Vagina (tissue), 2 donors: ENCODE results near the gene DHRS2. TPM values are rescaled to one million over a fixed set of nuclear protein-coding genes. Genes with fewer than 3 reads are reported as not detected.

Source experiments
- DNase-seq, 2 donors: peaks; one replicate each; pipeline ENCODE4 v3.0.0-alpha.2; 2017; ENCODE audit errors: extremely low spot score in 2 of 2
- H3K27ac ChIP-seq: fragments of 200-600 bp; sonication (generic); one replicate; pipeline ENCODE4 v1.5.1; 2019
- H3K27me3 ChIP-seq: fragments of 200-600 bp; sonication (generic); one replicate; pipeline ENCODE4 v1.5.1; 2019
- H3K36me3 ChIP-seq, 2 donors: fragments of 200-600 bp; sonication (generic); one replicate each; pipeline ENCODE4 v1.5.1; 2017 to 2019
- H3K4me1 ChIP-seq: fragments of 200-600 bp; sonication (generic); one replicate; pipeline ENCODE4 v1.5.1; 2019
- H3K4me3 ChIP-seq, 2 donors: fragments of 200-600 bp; sonication (generic); 1 replicate in 1 of 2; 2 replicates in 1 of 2; pipeline ENCODE4 v1.5.1; 2016 to 2019
- H3K9me3 ChIP-seq: fragments of 200-600 bp; sonication (generic); one replicate; pipeline ENCODE4 v1.5.1; 2019
- POLR2A ChIP-seq, 2 donors: fragments of 450-650 bp; IDR thresholded peaks; one replicate each; pipeline ENCODE4 v1.6.1; 2017; ENCODE audit warnings: antibody characterized with exemption in 2 of 2, mild to moderate bottlenecking in 2 of 2, moderate library complexity in 2 of 2
- POLR2AphosphoS5 ChIP-seq, 2 donors: sonication (generic); formaldehyde crosslinking; IDR thresholded peaks; one replicate each; pipeline ENCODE4 v1.9.0; 2017; ENCODE audit warnings: antibody characterized with exemption in 2 of 2, mild to moderate bottlenecking in 2 of 2, low read depth in 1 of 2; ENCODE audit not compliant: insufficient read depth in 1 of 2
- intact Hi-C: fragments of 100-400 bp; cut with DNase I; formaldehyde crosslinking; loops from one replicate; pipeline ENCODE4 v1.15.1; 2023
- total RNA-seq: library from RNA; depleted of rRNA; stranded (reverse); fragments of >200 nt; gene quantifications from one replicate; pipeline ENCODE4 v1.2.3, GENCODE V29; 2016
- TF ChIP-seq, protein P1 (sequence below), 3 experiments: fragments of 450-650 bp in 2 of 3; fragments of 200-600 bp in 1 of 3; sonication (generic) in 1 of 3; IDR thresholded peaks; one replicate each; pipeline ENCODE4 v1.5.1; 2017 to 2019; ENCODE audit warnings: antibody characterized with exemption in 3 of 3, mild to moderate bottlenecking in 2 of 3, moderate library complexity in 2 of 3

Gene DHRS2
- total RNA-seq, 1 donor from 2014 or later = 0.25 TPM

DNA sequence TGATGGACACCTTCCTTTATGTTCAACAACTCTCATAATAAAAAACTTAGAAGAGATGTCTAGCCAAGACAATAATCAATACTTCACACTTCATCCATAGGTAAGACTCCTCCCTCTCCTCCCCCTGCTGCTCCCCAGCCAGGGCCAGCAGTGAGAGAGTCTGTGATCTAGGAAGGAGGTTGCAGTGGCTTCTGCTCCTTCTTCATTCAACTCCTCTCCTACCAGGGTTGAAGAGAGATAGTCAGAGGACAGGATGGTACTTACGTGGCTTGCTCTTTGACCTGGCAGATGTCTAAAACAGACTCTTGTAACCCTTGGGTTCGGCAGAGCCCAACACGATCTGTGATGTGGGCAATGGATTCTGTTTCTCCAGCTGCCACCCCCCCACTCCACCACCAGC, 31.0 kb downstream of the DHRS2 start:
- Histone ChIP-seq H3K27me3 (no peaks in the 10 kb centered on the region), H3K9me3 (no peaks in the 10 kb centered on the region), H3K4me1 (no peaks in the 10 kb centered on the region), H3K27ac (no peak overlapping the region), H3K36me3 (no peaks in the 10 kb centered on the region), H3K4me3 (no peak overlapping the region)
- DNase-seq = peak; percentile 28 to 64
- intact Hi-C loops = no loop called here
- TF ChIP-seq POLR2A (IDR thresholded peaks at IDR 0.05) (no peak), POLR2AphosphoS5 (IDR thresholded peaks at IDR 0.05; ENCODE audit: insufficient read depth in 1 of 2, low read depth in 1 of 2) (no peak)
- TF ChIP-seq, protein P1, sequence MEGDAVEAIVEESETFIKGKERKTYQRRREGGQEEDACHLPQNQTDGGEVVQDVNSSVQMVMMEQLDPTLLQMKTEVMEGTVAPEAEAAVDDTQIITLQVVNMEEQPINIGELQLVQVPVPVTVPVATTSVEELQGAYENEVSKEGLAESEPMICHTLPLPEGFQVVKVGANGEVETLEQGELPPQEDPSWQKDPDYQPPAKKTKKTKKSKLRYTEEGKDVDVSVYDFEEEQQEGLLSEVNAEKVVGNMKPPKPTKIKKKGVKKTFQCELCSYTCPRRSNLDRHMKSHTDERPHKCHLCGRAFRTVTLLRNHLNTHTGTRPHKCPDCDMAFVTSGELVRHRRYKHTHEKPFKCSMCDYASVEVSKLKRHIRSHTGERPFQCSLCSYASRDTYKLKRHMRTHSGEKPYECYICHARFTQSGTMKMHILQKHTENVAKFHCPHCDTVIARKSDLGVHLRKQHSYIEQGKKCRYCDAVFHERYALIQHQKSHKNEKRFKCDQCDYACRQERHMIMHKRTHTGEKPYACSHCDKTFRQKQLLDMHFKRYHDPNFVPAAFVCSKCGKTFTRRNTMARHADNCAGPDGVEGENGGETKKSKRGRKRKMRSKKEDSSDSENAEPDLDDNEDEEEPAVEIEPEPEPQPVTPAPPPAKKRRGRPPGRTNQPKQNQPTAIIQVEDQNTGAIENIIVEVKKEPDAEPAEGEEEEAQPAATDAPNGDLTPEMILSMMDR (IDR thresholded peaks at IDR 0.05) = no peak

DNA sequence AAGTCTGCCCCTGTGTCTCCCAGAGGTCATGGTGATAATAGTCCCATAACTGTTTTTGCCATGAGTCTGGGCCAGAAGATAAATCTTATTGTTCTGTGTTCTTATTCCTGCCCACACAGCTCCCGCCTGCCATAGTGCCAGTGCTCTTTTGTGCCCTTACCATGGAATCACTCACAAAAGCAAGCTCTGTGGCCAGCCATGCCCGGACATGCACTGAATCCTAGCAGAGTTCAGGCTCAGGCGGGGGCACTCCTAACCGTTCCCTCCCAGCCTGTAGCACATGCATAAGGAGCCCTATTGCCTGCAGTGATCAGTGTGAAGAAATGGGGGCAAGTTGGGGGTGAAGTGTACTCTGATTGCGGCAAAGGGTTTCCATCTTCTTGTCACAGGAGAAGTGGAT, 33.3 kb downstream of the DHRS2 start:
- TF ChIP-seq POLR2AphosphoS5 (IDR thresholded peaks at IDR 0.05; ENCODE audit: insufficient read depth in 1 of 2, low read depth in 1 of 2) (no peak), POLR2A (IDR thresholded peaks at IDR 0.05) (no peak)
- TF ChIP-seq, protein P1 (IDR thresholded peaks at IDR 0.05) = no peak
- peak in 1 of 2 donors; percentile 52 for DNase-seq
- no peak overlapping the region for H3K4me3 ChIP-seq
- H3K4me1 ChIP-seq = no peaks in the 10 kb centered on the region
- no peaks in the 10 kb centered on the region for H3K9me3 ChIP-seq
- H3K27me3 ChIP-seq = no peaks in the 10 kb centered on the region
- H3K27ac ChIP-seq = no peak overlapping the region
- intact Hi-C loops = no loop called here
- H3K36me3 ChIP-seq = no peaks in the 10 kb centered on the region

DNA sequence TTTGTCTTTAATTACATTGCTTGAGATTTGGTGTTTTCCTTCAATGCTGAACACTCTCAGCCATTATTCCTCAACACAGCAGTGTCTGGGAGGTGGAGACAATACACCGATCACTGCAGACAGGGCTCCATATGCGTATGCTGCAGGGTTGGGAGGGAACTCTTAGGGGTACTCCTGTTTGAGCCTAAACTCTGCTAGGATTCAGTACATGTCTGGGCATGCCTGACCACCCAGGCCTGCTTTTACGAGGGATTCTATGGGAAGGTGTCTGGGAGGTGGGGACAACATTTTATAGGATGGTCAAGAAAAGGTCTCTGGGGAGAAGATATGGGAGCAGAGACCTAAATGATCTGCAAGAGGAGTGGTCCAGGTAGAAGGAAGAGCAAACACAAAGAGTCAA, 34.3 kb downstream of the DHRS2 start:
- intact Hi-C loops = no loop called here
- Histone ChIP-seq H3K9me3 (no peaks in the 10 kb centered on the region), H3K27ac (no peak overlapping the region), H3K4me3 (no peak overlapping the region), H3K27me3 (no peaks in the 10 kb centered on the region), H3K4me1 (no peaks in the 10 kb centered on the region), H3K36me3 (no peaks in the 10 kb centered on the region)
- peak in 1 of 2 donors; percentile 29 for DNase-seq
- TF ChIP-seq, protein P1 (IDR thresholded peaks at IDR 0.05) = no peak
- no peak for TF ChIP-seq POLR2AphosphoS5 (IDR thresholded peaks at IDR 0.05; ENCODE audit: insufficient read depth in 1 of 2, low read depth in 1 of 2)
- TF ChIP-seq POLR2A (IDR thresholded peaks at IDR 0.05) = no peak

DNA sequence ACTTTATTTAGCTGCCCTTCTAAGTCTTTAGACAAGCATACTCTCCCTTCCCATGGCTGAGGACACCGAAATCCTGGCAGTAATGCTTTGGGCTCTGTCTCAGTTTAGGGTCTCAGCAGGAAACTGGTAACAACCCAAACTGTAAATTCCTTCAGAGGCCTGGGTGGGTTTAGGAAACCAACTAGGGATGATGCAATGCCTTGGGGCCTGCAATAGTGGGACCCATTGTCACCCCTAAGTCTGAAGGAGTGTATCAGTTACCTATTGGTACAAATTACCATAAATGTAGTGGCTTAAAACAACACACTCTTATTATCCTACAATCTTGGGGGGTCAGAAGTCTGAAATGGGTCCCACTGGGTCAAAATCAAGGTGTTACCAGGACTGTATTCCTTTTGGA, 36.0 kb downstream of the DHRS2 start:
- H3K36me3 ChIP-seq = no peaks in the 10 kb centered on the region
- no peaks in the 10 kb centered on the region for H3K4me1 ChIP-seq
- no peak overlapping the region for H3K27ac ChIP-seq
- no peak overlapping the region for H3K4me3 ChIP-seq
- no peak for TF ChIP-seq POLR2AphosphoS5 (IDR thresholded peaks at IDR 0.05; ENCODE audit: insufficient read depth in 1 of 2, low read depth in 1 of 2)
- TF ChIP-seq, protein P1 (IDR thresholded peaks at IDR 0.05) = no peak
- TF ChIP-seq POLR2A (IDR thresholded peaks at IDR 0.05) = no peak
- peak in 1 of 2 donors; percentile 25 for DNase-seq
- H3K9me3 ChIP-seq = no peaks in the 10 kb centered on the region
- no peaks in the 10 kb centered on the region for H3K27me3 ChIP-seq
- intact Hi-C loops = no loop called here

DNA sequence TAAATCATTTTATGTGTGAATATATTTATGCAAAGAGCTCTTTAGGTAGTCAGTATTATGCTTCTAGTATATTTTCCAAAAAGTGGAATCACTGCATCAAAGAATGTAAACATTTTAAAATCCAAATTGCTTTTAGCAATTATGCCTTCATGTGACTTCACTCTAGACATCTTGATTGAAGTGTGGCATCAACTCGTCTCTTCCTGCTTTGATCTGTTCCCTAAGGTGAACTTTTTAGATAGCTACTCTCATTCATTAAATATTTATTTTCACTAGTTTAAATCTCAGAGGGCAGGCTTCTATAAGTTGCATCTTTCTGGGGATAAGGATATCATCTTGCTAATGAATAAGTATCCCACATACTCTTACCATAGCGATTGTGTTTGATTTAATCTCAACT, 39.2 kb downstream of the DHRS2 start:
- TF ChIP-seq POLR2A (IDR thresholded peaks at IDR 0.05) (no peak), POLR2AphosphoS5 (IDR thresholded peaks at IDR 0.05; ENCODE audit: insufficient read depth in 1 of 2, low read depth in 1 of 2) (no peak)
- TF ChIP-seq, protein P1 (IDR thresholded peaks at IDR 0.05) = no peak
- intact Hi-C loops = no loop called here
- no peaks in the 10 kb centered on the region for H3K4me1 ChIP-seq
- no peaks in the 10 kb centered on the region for H3K36me3 ChIP-seq
- H3K9me3 ChIP-seq = no peaks in the 10 kb centered on the region
- H3K27ac ChIP-seq = no peak overlapping the region
- no peak overlapping the region for H3K4me3 ChIP-seq
- no peaks in the 10 kb centered on the region for H3K27me3 ChIP-seq
- no peak for DNase-seq
